NCI-H2171 treated with DMSO at 0.1 percent for 48 hours (cell line): ENCODE data around the gene RASSF8.
A peak's percentile ranks its signal among the peaks of the same experiment; 100 is the strongest.

ENCODE experiments used
- DNase-seq: peaks from one replicate; lab custom pipeline; 2025; lab: John Stamatoyannopoulos, UW

Gene RASSF8

GRCh38 chr12:26126340-26127284, 168.1 kb downstream of the RASSF8 start:
- peak; percentile 75 for DNase-seq

- DNase-seq, result no peak
Measured at GRCh38 chr12:26127404-26127803, 168.9 kb downstream of the RASSF8 start.

- DNase-seq, result no peak
Measured at GRCh38 chr12:26128168-26128567, 169.7 kb downstream of the RASSF8 start.
